TTC549 (cell line): ENCODE data around the gene GSTM5.
"Not testable (repeated sequence)": the region's sequence is repeated elsewhere in the genome, so short reads cannot be mapped to it uniquely, and the experiment has no call there.

ENCODE experiments used
- FAIRE-seq: peaks from 2 replicates; lab custom pipeline; 2012; peaks lifted over from hg19 to GRCh38; lab: Jason Lieb, UNC

GSTM5 gene

DNA sequence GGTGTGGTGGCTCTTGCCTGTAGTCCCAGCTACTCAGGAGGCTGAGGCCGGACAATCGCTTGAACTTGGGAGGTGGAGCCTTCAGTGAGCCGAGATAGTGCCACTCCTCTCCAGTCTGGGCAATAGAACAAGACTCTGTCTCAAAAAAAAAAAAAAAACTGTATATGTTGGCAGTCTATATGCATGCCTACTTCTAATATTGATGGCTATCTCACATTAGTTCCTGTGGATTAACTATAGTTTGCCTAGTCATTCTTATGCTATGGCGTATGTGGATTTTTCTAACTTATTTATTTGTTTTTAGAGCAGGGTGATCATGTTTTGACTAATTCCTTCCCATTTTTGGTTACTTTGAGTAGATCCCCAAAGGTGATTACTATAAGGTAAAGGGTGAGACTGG lies 15.0 kb upstream of the GSTM5 start:
- FAIRE-seq = no peak

DNA sequence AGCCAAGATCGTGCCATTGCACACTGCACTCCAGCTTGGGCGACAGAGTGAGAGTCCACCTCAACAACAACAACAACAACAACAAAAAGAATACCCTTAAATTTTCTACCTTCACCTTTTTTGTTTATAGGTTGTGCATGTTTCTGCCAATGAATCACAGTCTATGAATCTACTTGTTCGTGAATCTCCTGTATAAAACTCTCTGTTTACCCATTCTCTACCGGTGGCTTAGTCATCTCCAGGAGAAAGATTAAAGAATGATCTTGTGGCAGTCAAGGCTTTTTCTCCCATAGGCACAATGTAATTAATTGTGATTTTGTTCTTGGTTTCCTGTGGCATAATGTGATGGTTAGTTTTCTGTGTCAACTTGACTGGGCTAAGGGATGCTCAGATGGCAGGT lies 14.2 kb upstream of the GSTM5 start:
- not testable (repeated sequence) for FAIRE-seq

DNA sequence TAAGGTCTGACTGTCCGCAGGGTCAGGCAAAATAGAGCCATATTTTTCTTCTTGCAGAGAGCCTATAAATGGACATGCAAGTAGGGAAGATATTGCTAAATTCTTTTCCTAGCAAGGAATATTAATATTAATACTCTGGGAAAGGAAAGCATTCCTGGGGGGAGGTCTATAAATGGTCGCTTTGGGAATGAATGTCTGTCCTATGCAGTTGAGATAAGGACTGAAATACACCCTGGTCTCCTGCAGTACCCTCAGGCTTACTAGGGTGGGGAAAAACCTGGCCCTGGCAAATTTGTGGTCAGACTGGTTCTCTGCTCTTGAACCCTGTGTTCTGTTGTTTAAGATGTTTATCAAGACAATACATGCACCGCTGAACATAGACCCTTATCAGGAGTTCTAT lies 9.1 kb upstream of the GSTM5 start:
- FAIRE-seq = not testable (repeated sequence)

DNA sequence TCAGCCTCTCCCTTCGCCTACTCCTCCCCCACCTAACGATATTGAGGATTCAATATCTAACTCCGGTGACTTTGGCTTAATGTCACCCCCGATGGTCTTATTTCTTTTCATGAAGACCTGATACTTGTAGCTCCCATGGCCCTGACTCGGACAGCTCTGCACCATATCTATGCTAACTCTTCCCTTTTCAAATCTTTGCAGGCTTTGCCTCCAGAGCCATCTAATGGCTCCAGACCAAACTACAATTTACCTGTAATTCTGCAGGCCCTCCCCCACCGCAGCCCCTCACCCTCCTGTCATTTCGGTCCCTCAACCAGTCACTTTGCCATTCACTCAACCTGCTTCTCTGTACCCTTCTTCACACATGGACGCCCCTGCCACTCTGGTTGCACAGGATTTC lies 7.9 kb upstream of the GSTM5 start:
- FAIRE-seq = no peak

DNA sequence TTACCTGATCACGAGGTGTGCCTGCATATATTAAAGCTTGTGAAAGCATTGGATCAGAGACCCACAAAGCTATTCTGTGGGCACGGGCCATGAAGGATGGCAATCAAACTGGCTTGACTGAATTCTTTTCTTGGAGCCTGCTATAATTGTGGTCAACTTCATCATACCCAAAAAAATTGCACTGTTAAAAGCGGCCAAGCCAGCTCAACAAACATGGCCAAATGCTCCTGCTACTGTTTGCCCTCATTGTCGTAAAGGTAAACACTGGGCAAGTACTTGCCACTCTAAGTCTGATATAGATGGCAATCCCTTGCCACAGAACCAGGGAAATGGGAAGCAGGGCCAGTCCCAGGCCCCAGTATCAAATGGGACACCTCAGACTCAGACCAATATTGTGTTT lies 6.6 kb upstream of the GSTM5 start:
- no peak for FAIRE-seq

DNA sequence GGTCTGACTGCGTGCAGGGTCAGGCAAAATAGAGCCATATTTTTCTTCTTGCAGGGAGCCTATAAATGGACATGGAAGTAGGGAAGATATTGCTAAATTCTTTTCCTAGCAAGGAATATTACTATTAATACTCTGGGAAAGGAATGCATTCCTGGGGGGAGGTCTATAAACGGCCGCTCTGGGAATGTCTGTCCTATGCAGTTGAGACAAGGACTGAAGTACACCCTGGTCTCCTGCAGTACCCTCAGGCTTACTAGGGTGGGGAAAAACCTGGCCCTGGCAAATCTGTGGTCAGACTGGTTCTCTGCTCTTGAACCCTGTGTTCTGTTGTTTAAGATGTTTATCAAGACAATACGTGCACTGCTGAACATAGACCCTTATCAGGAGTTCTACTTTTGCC lies 3.1 kb upstream of the GSTM5 start:
- FAIRE-seq = not testable (repeated sequence)

DNA sequence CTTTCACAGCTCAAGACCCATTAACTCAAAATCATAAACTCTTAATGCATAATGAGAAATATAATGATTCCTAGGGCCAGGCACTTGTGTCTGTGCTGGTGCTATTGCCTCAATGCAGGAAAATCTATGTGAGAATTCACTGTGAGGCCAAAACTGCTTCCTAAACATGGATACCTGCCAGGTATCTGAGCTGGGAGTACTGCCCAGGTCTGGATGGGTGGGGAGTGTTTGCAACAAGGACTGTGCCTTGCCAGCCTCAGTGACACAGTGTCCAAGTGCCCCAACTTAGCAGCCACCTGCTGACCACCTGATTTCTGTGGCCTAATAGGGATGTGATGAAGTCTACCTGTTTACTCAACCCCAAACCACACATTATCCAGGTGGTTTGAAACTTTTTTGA lies 2.2 kb upstream of the GSTM5 start:
- not testable (repeated sequence) for FAIRE-seq

DNA sequence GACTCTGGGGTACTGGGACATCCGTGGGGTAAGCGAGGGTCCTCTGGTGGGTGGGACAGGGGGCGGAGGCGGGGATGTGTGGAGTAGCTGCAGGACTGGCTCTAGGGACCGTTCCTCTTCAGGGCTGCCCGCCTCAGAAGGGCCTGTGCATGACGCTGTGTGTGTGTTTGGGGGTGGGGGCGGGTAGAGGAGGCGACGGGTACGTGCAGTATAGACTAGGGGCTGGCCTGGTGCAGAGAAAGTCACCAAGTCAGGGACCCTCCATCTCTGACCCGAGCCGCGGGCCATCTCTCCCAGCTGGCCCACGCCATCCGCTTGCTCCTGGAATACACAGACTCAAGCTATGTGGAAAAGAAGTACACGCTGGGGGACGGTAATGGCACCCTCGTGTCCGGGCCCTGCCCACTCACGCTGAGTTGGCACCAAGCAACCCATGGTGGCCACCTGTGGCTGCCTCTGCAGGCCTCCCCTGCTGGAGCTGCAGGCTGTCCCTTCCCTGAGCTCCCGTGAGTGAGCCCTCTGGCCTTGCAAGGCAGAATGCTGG lies 342 bp downstream of the GSTM5 start:
- no peak for FAIRE-seq

DNA sequence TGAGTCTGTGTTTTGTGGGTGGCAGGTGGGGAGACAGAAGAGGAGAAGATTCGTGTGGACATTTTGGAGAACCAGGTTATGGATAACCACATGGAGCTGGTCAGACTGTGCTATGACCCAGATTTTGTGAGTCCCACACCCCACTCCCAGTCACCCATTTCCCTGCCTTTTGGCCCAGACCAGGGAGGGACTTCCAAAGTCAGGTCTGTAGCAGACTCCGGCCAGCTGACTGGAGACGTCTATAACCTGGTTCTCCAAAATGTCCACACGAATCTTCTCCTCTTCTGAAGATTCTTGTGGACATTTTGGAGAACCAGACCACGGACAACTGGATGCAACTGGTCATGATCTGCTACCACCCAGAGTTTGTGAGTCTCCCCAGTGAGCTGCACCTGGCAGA lies 1.6 kb downstream of the GSTM5 start:
- no peak for FAIRE-seq

DNA sequence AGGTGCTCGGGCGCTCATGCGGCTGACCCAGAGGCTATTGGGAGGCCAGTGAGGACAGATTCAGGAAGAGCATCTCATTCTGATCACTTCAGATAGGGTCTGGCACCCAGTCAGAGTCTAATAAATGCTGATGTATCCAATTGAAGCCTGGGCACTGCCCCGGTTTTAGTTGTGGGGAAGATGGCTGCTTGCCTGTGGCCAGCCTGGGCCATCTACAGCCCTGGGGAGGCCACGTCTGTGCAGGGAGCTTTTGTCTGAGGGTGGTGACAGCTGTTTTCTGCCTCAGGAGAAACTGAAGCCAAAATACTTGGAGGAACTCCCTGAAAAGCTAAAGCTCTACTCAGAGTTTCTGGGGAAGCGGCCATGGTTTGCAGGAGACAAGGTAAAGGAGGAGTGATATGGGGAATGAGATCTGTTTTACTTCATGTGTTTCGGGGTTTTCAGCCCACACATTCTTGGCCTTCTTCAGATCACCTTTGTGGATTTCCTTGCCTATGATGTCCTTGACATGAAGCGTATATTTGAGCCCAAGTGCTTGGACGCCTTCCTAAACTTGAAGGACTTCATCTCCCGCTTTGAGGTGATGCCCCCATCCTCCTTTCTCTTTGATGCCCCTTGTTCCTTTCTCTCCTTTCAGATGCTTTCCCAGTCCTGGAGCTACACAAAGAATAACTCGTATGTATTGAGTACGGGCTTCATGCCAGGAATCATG lies 2.8 kb downstream of the GSTM5 start:
- FAIRE-seq = no peak

DNA sequence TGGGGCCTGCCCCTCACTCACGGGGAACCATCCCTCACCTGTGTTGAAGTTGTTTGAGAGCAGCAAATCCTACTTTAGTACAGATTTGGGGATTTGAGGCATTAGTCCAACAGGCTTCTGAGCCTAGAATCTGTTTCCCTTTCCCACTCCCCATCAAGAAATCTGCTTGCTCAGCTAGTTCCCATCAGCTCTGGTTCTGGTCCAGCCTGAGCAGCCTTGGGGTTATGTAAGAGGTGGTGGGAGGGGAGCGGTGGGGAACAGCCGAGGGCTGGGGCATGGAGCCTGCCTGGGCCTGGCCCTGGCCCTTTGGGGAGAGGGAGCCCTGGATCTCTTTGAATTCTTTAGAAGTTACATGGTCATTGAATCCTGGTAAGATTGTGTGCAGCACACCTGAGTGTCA lies 4.1 kb downstream of the GSTM5 start:
- FAIRE-seq = no peak

DNA sequence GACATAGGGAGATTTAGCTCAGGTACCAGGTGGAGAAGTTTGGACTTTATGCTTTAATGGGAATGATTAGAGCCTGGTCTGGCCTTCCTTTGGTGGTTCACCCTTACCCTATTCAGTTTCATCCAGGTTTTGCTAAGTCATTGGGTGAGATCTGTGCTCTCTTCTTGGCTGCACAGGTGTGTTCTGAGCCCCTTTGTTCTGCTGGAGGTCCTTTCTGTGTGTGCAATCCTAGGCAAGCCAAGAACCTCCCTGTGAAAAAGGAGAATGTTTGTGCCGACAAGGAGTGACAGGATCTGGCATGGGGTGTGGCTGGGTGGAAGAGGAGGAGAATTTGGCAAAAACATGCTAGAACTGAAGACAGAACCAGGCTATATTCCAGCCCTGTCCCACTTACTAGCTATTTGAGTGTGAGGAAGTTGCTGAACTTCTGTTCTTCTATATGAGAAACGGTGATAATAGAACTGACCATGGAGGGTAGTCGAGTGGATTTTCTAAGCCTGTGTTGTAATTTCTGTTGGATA lies 4.6 kb downstream of the GSTM5 start:
- FAIRE-seq = no peak

DNA sequence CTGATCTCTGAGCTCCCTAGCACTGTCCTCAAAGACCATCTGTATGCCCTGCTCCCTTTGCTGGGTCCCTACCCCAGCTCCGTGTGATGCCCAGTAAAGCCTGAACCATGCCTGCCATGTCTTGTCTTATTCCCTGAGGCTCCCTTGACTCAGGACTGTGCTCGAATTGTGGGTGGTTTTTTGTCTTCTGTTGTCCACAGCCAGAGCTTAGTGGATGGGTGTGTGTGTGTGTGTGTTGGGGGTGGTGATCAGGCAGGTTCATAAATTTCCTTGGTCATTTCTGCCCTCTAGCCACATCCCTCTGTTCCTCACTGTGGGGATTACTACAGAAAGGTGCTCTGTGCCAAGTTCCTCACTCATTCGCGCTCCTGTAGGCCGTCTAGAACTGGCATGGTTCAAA lies 5.7 kb downstream of the GSTM5 start:
- FAIRE-seq = no peak

DNA sequence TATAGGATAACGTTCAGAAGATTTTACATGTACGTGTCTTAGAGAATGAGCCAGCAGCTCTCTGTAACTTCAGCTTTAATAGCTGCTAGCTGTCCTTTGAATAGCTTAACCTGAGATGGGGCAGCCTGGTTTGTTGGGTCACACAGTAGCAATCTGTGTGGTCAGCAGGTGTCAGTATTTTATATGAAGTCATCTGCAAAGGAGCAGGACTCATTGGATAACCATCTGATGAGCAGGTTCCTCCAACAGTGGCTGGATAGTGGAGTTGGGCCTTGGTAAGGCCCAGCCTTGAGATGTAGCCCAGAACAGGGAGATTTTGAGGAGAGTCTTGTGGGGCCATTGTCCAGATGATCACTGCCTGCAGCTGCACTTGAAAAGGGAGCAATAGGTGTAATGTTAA lies 6.4 kb downstream of the GSTM5 start:
- FAIRE-seq = no peak

DNA sequence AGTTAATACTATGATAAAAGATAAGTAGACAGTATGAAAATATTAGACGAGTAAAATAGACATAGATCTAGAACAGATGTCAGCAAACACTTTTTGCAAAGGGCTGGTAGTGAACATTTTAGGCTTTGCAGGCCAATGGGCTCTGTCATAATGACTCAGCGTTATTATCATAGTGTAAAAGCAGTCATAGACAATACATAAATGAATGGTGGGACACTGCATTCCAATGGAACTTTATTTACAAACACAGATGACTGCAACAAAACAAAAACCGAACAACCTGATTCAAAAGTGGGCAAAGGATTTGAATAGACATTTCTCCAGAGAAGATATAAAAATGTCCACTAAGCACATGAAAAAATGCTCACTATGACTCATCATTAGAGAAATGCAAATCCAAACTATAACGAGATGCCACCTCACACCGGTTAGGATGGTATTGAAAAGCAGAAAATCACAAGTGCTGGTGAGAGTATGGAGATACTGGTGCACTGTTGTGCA lies 7.3 kb downstream of the GSTM5 start:
- FAIRE-seq = no peak

DNA sequence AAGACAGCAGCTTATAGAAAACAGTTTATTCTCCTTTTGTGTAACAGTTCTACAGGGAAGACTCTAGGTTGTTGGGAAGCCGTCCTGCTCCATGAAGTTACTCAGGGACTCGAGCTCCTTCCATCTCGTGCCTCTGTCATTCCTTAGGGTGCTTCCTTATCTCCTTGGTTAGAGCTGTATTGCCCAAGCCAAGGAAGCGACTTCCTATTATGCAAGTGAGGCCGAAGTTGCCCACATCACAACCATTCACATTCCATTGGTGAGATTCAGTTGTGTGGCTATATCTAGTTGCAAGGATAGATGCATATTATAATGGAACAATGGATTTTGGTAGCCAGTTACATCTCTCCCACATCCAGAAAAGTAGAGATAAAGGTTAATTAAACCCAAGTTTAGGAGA lies 9.0 kb downstream of the GSTM5 start:
- FAIRE-seq = no peak

DNA sequence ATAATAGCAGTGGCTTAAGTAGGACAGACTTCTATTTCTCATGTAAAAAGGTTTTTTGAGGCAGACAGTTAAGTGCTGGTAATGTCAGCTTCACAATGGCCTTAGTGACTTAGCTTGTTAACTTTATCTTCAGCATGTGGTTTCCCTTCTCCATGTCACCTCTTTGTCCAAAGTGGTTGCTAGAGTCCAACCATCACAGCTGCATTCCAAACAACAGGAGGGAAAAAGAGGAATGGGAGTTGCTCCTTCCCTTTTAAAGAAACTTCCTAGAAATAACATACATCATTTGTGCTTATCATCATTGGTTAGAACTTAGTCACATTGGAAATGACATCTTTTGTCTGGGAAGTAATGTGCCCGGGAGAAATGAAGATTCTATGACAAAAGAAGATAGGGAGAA lies 9.9 kb downstream of the GSTM5 start:
- FAIRE-seq = no peak

DNA sequence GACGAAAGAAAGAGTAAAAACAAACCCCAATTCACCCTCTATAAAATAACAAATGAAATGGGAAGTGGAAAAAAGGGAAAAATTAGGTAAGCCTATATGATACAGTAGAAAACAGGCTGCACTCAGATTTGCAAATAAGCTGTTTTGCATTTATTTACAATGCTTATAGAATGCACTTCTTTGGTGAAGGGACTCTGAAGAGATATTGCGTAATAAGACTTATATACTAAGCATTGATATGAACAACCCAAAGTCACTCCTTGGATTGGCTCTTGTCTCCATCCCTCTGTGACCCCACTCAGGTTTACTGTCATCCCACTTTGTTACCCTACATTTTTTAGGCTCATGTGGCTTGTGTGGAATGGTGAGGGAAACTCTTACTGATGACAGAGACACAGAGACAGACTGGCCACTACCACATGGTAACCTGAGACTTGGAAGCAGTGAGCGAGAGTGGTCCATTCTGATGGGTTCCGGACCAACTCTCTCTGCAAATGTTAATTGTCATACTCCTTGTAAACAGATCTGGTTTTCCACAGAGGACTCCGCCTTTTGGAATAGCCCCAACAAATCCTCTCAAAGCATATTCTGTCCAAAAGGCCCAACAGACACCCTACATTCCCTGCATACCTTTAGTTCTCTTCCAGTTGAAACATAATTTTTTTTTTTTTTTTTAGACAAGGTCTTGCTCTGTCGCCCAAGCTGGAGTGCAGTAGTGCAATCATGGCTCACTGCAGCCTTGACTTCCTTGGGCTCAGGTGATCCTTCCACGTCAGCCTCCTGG lies 11.0 kb downstream of the GSTM5 start:
- FAIRE-seq = no peak

DNA sequence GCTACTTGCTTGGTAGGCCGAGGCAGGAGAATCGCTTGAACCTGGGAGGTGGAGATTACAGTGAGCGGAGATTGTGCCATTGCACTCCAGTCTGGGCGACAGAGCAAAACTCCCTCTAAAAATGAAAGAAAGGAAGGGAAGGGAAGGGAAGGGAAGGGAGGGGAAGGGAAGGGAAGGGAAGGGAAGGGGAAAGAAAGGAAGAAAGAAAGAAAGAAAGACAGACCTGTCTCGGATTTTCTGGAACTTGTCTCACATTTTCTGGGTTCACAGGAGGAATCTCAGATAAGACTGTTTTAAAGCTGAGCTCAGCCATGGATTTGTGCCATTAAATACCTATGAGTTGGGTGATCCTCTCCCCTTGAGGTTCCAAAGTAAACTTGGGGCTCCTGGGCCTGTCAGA lies 12.9 kb downstream of the GSTM5 start:
- no peak for FAIRE-seq

DNA sequence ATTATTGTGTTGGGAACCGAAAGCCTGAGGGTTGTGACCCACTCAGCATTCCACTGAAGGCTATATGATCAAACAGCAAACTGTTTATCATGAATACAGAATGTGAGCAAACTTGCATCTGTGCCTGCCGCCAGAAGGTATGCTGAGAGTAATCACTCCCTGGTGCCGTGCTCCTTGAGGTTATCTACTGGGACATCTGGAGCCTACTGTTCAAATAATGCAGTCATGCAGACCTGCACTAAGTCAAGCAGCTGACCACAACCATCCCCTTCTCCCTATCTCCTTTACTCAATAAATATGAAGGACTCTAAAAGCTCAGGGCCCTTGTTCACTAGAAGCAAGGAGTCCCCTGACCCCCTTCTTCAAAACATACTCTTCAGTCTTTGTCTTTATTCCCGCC lies 13.5 kb downstream of the GSTM5 start:
- no peak for FAIRE-seq

DNA sequence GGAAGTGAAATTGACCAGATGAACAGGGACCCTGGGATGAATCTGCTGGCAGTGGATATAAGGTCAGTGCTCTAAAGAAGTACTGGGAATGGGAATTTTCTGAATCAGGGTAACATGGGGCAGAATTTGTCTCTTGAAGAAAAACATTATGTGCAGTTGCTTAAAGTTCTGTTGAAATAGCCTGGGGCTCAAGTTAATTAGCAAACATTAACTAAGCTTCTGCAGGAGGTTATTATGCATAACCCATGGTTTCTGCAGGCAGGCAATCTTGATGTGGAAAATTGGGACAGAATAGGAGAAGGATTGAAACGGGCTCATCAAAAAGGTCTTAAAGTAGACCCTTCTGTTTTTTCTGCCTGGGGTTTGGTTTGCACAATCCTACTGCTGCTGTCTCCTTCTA lies 14.0 kb downstream of the GSTM5 start:
- no peak for FAIRE-seq

DNA sequence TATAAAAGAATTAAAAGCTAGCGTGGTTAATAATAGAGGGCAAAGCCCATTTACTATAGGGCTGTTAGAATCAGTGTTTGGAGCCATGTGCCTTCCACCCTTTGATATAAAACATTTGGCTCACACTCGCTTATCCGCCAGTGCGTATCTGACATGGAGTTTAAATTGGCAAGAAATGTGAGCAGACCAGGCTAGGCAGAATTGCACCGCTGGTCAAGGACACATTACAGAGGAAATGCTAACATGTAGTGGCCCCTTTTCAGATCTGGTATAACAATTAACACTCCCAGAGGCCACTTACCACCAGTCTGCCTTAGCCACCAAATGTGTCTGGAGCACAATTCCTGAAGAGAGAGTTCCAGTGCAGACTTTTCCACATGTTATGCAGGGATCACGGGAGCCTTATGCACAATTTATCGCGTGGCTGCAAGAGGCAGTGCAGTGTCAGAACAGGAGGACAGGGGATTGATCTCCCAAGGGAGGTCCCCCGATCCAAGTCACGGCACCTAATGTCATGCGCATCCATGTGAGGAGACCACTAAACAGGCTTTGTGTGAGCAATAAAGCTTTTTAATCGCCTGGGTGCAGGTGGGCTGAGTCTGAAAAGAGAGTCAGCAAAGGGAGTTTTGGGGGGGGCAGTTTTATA lies 14.8 kb downstream of the GSTM5 start:
- no peak for FAIRE-seq

DNA sequence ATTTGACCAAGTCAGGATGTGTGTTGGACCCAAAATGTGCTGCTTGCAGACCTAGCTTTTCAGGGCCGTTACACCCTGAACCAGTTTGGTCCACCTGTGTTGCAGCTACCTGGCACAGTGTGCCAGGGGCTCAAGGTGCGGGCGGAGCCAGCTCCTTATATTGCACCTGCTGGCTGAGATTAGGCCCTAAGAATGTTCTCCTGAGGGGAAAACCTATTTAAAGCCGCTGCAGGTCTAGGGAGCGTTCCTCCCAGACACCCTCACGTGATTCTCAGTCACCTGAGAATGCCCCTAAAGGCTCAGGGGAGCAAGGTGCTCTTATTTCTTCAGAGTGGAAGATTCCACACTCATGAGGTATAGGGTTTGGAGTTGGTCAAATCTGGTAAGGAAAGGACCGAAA lies 16.8 kb downstream of the GSTM5 start:
- FAIRE-seq = no peak
